Bronchial epithelial cell (primary cell): ENCODE data around the gene REEP2. TPM values are rescaled to one million over a fixed set of nuclear protein-coding genes. Genes with fewer than 3 reads are reported as not detected.

Experiments
- DNase-seq: peaks from one replicate; pipeline ENCODE4 v3.0.0-alpha.2; 2010; ENCODE audit warnings: low read depth
- FAIRE-seq: peaks from 2 replicates; lab custom pipeline; 2011; peaks lifted over from hg19 to GRCh38; lab: Jason Lieb, UNC
- H3K27me3 ChIP-seq: 2 replicates; pipeline ENCODE4 v1.5.1; 2011; ENCODE audit warnings: low read length; ENCODE audit not compliant: control insufficient read depth, insufficient read depth
- H3K36me3 ChIP-seq: 2 replicates; pipeline ENCODE4 v1.5.1; 2011; ENCODE audit warnings: low read length; ENCODE audit not compliant: control insufficient read depth, insufficient read depth
- H3K4me3 ChIP-seq: 2 replicates; pipeline ENCODE4 v1.5.1; 2011; ENCODE audit warnings: mild to moderate bottlenecking, low read depth, low read length, control low read depth
- CTCF ChIP-seq: IDR thresholded peaks from 2 replicates; pipeline ENCODE4 v1.5.1; 2011; ENCODE audit warnings: mild to moderate bottlenecking, moderate library complexity, low read length, control low read depth, inconsistent platforms; ENCODE audit not compliant: insufficient read depth, severe bottlenecking
- total RNA-seq: library from RNA; depleted of rRNA; stranded (reverse); fragments of >200 nt; gene quantifications from 2 replicates; pipeline ENCODE4 v1.2.1, GENCODE V29; 2014

The REEP2 gene
- total RNA-seq, 1 donor from 2014 or later = 2.4 TPM

GRCh38 chr5:138492560-138493045, 53.7 kb downstream of the REEP2 start:
- no peak for FAIRE-seq
- DNase-seq = no peak
- no peaks in the 10 kb centered on the region for H3K36me3 ChIP-seq
- H3K27me3 ChIP-seq = no peaks in the 10 kb centered on the region
- H3K4me3 ChIP-seq = peak overlapping the region; percentile 54
- no peak for TF ChIP-seq CTCF

DNA sequence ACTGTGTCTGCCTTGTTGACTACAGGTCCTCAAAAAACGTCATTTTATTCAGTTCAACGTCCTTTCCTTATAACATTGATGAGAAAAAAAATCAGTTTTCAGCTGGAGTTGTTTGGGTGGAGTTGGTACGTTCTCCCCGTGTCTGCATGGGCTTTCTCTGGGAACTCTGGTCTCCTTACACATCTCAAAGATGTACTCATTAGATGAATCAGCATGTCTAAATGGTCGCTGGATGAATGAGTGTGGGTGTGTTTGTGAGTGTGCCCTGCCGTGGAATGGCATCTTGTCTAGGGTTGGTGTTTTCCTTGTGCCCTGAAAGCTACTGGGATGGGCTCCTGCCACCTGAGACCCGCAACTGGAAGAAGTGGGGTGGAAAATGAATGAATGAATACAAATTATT, 56.5 kb downstream of the REEP2 start:
- DNase-seq (peak; percentile 50), FAIRE-seq (no peak)
- no peaks in the 10 kb centered on the region for H3K36me3 ChIP-seq
- no peak for TF ChIP-seq CTCF
- H3K4me3 ChIP-seq = no peak overlapping the region
- no peaks in the 10 kb centered on the region for H3K27me3 ChIP-seq

Other genes with a start within 250 kb of the REEP2 start
- gene CDC23, start 225.7 kb upstream of the REEP2 start, total RNA-seq = 19.7 and 27.4 TPM in 2 replicates
- not detected in 2 replicates for gene GFRA3, start 164.4 kb upstream of the REEP2 start, total RNA-seq
- 0.26 TPM in 2 replicates for gene CDC25C, start 107.3 kb upstream of the REEP2 start, total RNA-seq
- gene FAM53C, start 100.8 kb upstream of the REEP2 start, total RNA-seq = 10.3 and 17.7 TPM in 2 replicates
- gene KDM3B, start 86.4 kb upstream of the REEP2 start, total RNA-seq = 42.4 and 44.5 TPM in 2 replicates
- gene EGR1, start 26.4 kb downstream of the REEP2 start, total RNA-seq = 6.1 and 9.0 TPM in 2 replicates
- 173 and 183 TPM in 2 replicates for gene ETF1, start 104.2 kb downstream of the REEP2 start, total RNA-seq
- gene HSPA9, start 136.3 kb downstream of the REEP2 start, total RNA-seq = 820 and 1,205 TPM in 2 replicates